SK-MEL-5 (cell line): ENCODE data around the gene PA2G4. TPM values are rescaled to one million over a fixed set of nuclear protein-coding genes. Genes with fewer than 3 reads are reported as not detected.
"Not testable (repeated sequence)": the region's sequence is repeated elsewhere in the genome, so short reads cannot be mapped to it uniquely, and the experiment has no call there.

Source experiments
- DNase-seq: peaks from one replicate; pipeline ENCODE4 v3.0.0-alpha.2; 2016; ENCODE audit warnings: low read depth, low spot score
- in situ Hi-C: cut with HindIII; loops from 2 replicates; pipeline ENCODE4 v1.10.0; 2016; ENCODE audit warnings: low sequenced_read_pairs, high pct_unique_total_duplicates, low pct_unique_long_range_greater_than_20kb
- total RNA-seq: library from RNA; depleted of rRNA; stranded (reverse); fragments of >200 nt; shearing (Covaris generic); gene quantifications from 2 replicates; pipeline ENCODE4 v1.2.3, GENCODE V29; 2014

The PA2G4 gene
- total RNA-seq, 1 experiment from 2014 or later, result 473 TPM

DNA sequence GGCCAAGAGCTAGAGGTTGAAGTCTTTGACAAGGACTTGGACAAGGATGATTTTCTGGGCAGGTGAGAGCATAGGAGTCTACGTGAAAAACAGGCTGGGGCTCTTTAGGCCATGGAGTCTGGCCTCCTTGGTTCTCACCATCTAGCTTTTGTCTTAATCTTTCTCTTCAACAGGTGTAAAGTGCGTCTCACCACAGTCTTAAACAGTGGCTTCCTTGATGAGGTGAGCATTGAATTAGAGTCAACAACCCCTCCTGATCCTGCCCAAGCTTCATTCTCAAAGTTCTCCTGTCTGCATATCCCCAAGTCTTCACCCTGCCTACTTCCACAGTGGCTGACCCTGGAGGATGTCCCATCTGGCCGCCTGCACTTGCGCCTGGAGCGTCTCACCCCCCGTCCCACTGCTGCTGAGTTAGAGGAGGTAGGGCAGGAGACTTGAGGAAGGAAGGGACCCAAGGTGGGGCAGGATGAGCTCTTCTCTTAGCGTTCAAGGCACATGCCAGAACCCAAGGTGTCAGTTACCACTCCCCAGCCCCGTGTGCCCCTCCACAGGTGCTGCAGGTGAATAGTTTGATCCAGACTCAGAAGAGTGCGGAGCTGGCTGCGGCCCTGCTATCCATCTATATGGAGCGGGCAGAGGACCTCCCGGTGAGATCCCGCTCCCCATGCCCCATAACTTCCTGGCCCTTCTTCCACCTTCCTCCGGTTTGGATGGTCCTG is 33.7 kb downstream of the PA2G4 start:
- no peak for DNase-seq
- in situ Hi-C loops, result no loop called here

DNA sequence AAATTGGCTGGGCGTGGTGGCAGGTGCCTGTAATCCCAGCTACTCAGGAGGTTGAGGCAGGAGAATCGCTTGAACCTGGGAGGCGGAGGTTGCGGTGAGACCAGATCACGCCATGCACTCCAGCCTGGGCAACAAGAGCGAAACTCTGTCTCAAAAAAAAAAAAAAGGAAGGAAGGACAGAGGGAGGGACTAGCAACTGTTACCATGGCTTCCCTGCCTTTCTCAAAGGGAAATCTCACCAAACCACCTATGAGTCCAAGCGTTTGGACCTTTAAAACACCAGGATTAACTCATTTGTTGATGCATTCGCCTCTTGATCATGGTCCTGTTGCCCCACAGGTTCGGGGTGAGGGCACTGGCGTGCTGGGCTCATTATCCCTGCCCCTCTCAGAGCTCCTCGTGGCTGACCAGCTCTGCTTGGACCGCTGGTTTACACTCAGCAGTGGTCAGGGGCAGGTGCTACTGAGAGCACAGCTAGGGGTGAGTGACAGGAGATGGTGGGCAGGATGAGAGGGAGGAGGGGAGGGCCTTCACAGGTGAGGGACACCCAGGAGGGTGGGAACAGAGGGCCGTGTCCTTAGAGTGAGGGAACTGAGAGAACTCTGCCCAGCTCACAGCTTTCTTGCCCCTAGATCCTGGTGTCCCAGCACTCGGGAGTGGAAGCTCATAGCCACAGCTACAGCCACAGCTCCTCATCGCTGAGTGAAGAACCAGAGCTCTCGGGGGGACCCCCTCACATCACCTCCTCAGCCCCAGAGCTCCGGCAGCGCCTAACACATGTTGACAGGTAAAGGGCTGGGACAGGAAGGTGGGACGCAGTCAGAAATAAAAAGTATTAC is 37.8 kb downstream of the PA2G4 start:
- DNase-seq, result no peak
- in situ Hi-C loops, result no loop called here

DNA sequence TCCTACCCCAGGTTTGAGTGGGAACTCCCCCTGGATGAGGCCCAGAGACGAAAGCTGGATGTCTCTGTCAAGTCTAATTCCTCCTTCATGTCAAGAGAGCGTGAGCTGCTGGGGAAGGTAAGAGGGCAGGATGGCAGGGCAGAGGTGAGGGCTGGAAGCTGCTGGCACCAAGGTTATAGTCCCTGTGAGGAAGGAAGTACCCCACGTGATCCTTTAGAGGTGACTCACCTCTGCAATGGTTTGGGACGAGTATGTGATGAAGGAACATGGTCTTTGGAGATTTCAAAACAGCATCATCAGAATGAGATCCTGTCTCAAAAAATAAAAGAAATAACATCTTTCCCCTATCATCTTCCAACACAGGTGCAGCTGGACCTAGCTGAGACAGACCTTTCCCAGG is 38.9 kb downstream of the PA2G4 start:
- in situ Hi-C loops, result no loop called here
- DNase-seq, result no peak

DNA sequence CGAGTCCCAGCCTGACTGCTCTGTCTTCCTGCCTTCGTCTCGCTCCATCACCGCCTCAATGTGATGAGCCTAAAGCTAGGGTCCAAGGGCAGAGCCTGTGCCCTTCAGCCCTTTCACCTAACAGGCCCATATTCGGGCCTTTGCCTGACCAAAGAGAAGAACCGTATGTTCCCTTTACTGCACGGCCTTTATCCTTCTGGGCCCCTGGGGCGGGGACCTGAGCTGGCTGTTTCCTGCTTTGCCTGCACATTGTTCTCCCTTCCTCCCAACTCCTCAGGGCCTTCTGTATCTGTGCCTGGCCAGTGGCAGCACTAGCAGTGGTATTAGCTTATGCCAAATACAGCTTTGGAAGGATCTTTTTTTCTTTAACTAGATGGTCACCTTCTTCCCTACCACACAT is 39.5 kb downstream of the PA2G4 start:
- in situ Hi-C loops, result no loop called here
- no peak for DNase-seq

DNA sequence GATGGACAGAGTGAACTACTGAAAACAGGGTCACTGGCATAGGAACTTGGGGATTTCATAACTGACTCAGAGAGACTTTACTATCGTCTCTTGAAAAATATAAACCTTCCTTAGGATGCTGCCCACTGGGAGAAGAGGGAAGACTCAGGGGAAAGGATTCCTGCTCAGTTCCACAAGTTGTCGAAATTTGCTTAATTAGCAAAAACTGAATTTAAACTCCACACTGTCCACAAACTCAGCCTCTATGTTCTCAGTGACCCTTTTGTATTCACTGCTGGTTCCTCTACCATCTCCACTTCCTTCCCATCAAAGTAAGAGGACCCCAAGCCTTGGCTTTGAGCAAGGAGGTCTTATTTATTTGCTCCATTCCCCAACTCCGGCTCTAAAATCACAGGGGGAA is 40.9 kb downstream of the PA2G4 start:
- in situ Hi-C loops, result no loop called here
- no peak for DNase-seq

DNA sequence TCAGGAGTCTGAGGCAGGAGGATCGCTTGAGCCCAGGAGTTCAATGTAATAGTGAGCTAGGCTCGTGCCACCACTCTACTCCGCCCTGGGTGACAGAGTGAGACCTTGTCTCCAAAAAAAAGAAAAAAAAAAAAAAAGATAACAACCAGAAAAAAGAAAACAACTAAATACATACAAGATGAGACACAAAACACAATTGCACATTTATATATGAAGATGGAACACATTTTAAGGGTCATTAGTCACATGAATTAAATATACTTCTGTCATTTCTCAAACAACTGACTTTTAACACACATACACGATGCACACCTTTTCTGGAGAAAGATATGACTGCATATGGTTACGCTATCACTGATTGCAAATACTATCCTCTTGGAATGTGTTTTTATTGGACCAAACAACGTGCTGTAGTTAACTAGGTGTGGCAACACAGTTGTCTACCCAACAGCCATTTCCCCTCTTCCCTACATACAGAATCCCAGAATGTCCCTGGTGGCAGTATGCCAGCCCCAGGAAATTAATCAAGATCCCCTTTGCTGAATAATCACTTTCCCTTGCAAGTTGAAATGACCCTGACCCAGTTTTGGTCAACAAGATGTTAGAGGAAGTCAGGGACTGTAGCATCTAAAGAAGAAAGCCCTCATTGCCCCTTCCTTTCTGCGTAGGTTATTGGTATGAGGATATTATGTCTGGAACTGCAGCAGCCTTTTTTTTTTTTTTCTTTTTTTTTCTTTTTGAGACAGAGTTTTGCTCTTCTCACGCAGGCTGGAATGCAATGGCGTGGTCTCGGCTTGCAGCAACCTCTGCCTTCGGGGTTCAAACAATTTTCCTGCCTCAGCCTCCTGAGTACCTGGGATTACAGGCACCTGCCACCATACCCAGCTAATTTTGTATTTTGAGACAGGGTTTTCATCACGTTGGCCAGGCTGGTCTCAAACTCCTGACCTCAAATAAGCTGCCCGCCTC is 42.4 kb downstream of the PA2G4 start:
- DNase-seq, result no peak
- in situ Hi-C loops, result no loop called here

DNA sequence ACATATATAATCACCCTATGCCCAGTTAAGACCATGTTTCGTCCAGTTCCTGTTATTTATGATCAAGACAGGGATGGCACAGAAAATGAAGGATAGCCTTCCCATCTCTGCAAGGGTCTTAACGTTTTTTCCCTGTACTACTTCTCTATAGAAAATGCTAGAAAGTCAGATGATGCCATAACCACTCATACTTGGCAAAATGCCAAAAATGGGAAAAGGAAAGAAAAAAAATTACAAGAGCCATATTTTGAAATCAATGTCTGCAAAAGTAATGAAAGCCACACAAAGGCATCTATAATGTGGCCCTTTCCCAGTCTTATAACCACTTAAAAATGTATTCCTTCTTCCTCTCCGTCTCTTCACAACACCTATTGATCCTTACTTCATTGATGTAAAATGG is 46.2 kb downstream of the PA2G4 start:
- in situ Hi-C loops, result no loop called here
- no peak for DNase-seq

DNA sequence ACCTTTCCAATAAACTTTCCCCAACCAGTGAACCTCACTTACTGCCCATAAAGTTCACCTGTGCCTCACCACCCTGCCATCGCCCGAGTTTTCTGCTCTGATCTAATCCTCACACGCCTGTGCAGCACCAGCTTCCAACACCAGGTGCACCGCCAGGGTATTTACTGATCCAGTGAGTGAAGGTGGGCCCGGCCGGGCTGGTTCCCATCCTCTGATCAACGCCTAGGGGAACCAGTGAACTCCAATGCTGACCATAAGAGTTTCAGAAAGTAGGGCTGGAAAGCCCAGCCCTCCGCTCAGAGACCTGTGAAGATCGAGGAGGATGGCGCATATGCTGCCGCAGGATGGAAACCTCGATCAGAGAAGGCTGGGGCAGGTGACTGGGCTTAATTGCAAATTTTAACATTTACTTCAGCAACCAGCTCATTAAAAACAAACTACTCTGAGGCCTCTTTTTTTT is 47.3 kb downstream of the PA2G4 start:
- in situ Hi-C loops, result no loop called here

DNA sequence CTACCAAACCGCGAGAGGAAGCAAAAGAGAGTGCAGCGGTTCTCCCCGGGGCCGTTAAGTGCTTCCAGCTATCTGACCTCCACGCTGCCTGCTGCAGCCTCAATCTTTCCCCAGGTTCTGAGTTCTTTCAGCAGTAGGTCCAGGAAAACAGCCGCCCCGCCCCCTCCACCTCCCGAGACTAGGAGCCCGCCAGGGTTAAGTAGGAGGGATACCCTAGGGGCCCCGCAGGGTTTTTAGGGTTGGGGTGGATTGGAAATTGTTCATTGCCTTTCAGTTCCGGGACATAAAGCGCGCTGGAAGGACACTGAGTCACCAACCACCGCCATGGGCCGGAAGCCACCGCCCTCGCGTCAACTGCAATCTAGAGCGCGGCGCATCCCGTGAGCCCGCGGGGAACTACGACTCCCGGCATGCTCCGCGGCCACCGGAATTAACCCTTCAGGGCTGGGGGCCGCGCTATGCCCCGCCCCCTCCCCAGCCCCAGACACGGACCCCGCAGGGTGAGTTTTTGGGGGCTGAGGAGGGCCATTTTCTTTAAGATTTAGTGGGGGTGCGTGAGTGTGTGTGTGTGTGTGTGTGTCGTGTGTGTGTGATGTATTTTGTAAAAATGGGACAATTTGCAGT is 47.9 kb downstream of the PA2G4 start, which contains the start of gene MYL6B:
TSS of gene MYL6B (plus strand) at position 456 of the 624 bp plus-strand sequence. CDS start 1,332 bp downstream, outside the sequence.
- in situ Hi-C loops, result no loop called here
- DNase-seq, result peak; percentile 92

More for the DNA sequence above, 47.3 kb downstream of the PA2G4 start:
- DNase-seq, result peak; percentile 57

DNA sequence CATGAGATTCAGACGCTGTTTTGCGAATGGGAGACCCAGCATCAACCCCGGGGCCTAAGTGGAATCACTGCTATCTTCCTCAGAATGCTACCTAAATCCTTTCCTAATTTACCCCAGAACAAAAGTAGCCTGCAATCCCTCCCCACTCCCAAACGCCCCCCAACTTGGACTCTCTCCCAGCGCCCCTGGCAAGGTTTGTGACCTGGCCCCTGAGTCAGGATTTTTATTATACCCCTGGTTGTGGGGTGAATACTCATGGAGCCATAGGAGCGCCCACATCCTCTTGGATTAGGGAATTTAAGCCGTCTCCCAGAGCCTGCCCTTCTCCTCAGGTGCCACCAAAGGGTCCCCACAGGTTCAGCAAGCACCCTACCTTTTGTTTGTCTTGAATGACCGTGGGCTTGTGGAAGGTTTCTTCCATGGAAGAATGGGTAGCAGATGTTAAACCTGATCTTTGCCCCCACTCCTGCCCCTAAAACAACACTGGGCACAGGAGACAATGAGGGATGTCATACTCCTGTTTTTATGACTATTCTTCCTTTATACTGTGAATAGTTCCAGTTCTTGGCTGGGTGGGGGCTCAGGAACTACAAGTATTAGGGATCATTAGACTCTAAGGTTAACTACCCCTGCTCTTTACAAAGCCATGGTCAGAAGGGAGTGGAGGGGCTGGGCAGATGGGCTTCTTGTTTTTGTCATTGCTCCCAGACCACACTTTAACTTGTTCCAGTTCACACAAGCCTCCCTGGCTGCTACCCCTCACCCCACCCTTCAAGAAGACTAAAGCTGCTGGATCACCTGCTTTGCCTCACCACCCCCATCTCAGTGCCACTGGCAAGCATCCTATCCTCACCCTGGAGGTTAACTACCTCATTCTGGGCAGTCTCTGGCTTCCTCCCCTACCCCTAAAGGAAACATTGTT is 48.7 kb downstream of the PA2G4 start:
- DNase-seq, result no peak
- in situ Hi-C loops, result no loop called here

DNA sequence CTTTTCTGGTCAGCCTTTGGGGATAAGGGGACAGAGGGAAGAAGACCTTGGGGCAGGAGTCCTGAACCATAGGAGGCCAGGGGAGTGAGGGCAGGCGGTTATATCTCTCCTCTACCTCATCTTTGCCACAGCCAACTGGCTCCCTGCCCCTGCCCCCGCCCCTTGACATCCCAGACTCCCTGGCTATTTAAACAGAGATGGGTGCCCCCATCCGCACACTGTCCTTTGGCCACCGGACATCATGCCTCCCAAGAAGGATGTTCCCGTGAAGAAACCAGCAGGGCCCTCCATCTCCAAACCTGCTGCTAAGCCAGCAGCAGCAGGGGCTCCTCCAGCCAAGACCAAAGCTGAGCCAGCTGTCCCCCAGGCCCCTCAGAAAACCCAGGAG is 49.3 kb downstream of the PA2G4 start:
- in situ Hi-C loops, result no loop called here
- no peak for DNase-seq

DNA sequence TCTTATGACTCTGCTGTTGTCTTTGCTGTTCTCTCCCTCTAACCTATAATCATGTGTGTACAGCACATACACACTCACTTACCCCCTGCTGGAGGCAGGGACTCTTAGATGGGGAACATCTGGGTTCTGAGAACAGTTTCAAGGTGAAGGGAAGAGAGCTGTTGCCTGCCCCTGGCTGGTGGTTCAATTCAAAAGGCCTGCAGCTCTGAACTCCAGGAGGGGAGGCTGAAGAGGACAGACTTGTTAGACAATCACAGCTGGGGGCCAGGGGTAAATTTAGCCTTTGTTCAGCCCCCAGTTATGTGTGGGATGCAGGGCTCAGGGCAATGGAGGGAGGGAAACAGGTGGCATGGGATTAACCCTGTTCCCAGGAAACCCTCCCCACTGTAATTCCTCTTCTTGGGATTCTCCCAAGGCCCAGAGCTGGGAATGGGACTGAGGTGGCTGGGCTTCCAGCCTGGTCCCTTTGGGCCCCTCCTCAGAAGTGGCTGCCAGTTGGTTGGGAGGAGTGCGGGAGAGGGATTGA is 50.0 kb downstream of the PA2G4 start:
- DNase-seq, result no peak
- in situ Hi-C loops, result no loop called here

DNA sequence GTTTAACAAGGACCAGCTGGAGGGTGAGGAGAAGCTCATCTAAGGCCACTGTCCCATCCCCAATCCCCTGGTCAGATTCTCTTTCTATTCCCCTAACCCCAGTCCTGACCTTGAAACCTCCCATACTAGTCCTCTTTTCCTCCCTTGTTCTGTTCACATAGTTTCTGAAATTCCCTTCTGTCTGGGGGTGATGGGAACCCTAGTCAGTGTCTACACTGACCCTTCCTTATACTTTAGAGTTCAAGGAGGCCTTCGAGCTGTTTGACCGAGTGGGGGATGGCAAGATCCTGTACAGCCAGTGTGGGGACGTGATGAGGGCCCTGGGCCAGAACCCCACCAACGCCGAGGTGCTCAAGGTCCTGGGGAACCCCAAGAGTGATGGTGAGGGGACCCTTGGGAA is 50.5 kb downstream of the PA2G4 start:
- in situ Hi-C loops, result no loop called here

DNA sequence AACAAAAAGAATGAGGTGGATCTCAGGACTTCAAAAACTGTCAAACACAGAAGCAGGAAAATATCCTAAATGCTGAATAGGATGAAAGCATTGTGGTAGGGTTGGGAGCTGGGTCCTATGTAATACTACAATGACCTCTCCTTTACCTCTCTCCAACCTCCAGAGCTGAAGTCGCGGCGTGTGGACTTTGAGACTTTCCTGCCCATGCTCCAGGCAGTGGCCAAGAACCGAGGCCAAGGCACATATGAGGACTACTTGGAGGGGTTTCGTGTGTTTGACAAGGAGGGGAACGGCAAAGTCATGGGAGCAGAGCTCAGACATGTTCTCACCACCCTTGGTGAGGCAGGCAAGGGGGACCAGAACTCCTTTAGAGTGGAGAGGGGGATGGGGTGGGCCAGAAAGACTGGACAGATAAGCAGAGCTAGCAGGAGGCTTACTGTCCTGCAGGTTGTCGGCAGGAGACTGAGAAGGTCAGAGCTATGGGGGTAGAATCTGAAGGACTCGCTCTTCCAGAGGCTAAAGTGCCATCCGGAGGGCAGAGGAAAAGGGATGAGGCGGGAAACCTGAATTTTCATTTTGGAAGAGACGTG is 51.0 kb downstream of the PA2G4 start:
- in situ Hi-C loops, result no loop called here
- DNase-seq, result no peak

More for the DNA sequence above, 50.5 kb downstream of the PA2G4 start:
- no peak for DNase-seq

DNA sequence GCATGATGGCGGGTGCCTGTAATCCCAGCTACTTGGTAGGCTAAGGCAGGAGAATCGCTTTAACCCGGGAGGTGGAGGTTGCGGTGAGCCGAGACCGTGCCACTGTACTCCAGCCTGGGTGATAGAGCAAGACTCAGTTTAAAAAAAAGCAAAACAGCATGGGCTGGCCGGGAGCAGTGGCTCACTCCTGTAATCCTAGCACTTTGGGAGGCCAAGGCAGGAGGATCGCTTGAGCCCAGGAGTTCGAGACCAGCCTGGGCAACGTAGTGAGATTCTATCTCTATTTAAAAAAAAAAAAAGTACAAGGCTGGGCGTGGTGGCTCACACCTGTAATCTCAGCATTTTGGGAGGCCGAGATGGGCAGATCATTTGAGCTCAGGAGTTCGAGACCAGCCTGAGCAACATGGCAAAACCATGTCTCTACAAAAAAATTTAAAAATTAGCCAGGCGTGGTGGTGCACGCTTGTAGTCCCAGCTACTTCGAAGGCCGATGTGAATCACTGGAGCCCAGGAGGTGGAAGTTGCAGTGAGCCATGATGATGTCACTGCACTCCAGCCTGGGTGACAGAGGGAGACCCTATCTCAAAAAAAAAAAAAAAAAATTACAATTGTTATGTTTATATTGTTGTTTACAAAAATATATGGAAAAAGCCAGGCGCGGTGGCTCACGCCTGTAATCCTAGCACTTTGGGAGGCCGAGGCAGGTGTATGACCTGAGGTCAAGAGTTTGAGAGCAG is 52.3 kb downstream of the PA2G4 start:
- in situ Hi-C loops, DNase-seq: not testable (repeated sequence)
